Esophagus squamous epithelium (tissue), 5 donors: ENCODE results near the gene PDRG1. TPM values are rescaled to one million over a fixed set of nuclear protein-coding genes. Genes with fewer than 3 reads are reported as not detected.

Experiments used
- DNase-seq: peaks from one replicate; lab custom pipeline; 2025; lab: John Stamatoyannopoulos, UW
- H3K27ac ChIP-seq, 4 donors: fragments of 200-600 bp; sonication (generic); one replicate each; pipeline ENCODE4 v1.5.1; 2016 to 2019; ENCODE audit warnings: mild to moderate bottlenecking in 1 of 4
- H3K27me3 ChIP-seq, 4 donors: fragments of 200-600 bp; sonication (generic); 1 replicate in 3 of 4; 2 replicates in 1 of 4; pipeline versions ENCODE4 v1.5.1 to v1.6.0; 2017 to 2021; ENCODE audit warnings: antibody characterized with exemption in 1 of 4
- H3K36me3 ChIP-seq, 3 donors: fragments of 200-600 bp; sonication (generic); one replicate each; pipeline ENCODE4 v1.5.1; 2016 to 2019
- H3K4me1 ChIP-seq, 3 donors: fragments of 200-600 bp; sonication (generic); one replicate each; pipeline ENCODE4 v1.5.1; 2017 to 2019
- H3K4me3 ChIP-seq, 4 donors: fragments of 200-600 bp; sonication (generic); 1 replicate in 3 of 4; 2 replicates in 1 of 4; pipeline ENCODE4 v1.5.1; 2016 to 2019; ENCODE audit warnings: mild to moderate bottlenecking in 2 of 4, moderate library complexity in 1 of 4
- H3K9me3 ChIP-seq, 3 donors: fragments of 200-600 bp; sonication (generic); one replicate each; pipeline ENCODE4 v1.5.1; 2016 to 2019
- POLR2A ChIP-seq, 4 donors: fragments of 450-650 bp; IDR thresholded peaks; one replicate each; pipeline ENCODE4 v1.6.1; 2017; ENCODE audit warnings: antibody characterized with exemption in 4 of 4, mild to moderate bottlenecking in 4 of 4, moderate library complexity in 3 of 4
- WGBS, 2 donors: methylation state at CpG; one replicate each; pipeline ENCODE4 v1.1.5; 2018; 5-methylcytosine and 5-hydroxymethylcytosine counted together
- intact Hi-C: fragments of 100-400 bp; cut with DNase I; formaldehyde crosslinking; loops from one replicate; pipeline ENCODE4 v1.15.0; 2022
- total RNA-seq, 4 donors: library from RNA; depleted of rRNA; stranded (reverse); fragments of >200 nt; gene quantifications; one replicate each; pipeline ENCODE4 v1.1.0, GENCODE V29; 2016
- TF ChIP-seq, protein P1 (sequence below), 6 experiments: fragments of 450-650 bp in 4 of 6; fragments of 200-600 bp in 2 of 6; sonication (generic) in 2 of 6; IDR thresholded peaks; one replicate each; pipeline ENCODE4 v1.5.1; 2016 to 2019; ENCODE audit warnings: antibody characterized with exemption in 6 of 6, mild to moderate bottlenecking in 4 of 6, moderate library complexity in 4 of 6
- donor health status: DM: yes; HTN: yes; CAD: no.

Gene PDRG1
- total RNA-seq, 4 donors from 2014 or later = 6.6 to 14.8 (median 11.1) TPM

DNA sequence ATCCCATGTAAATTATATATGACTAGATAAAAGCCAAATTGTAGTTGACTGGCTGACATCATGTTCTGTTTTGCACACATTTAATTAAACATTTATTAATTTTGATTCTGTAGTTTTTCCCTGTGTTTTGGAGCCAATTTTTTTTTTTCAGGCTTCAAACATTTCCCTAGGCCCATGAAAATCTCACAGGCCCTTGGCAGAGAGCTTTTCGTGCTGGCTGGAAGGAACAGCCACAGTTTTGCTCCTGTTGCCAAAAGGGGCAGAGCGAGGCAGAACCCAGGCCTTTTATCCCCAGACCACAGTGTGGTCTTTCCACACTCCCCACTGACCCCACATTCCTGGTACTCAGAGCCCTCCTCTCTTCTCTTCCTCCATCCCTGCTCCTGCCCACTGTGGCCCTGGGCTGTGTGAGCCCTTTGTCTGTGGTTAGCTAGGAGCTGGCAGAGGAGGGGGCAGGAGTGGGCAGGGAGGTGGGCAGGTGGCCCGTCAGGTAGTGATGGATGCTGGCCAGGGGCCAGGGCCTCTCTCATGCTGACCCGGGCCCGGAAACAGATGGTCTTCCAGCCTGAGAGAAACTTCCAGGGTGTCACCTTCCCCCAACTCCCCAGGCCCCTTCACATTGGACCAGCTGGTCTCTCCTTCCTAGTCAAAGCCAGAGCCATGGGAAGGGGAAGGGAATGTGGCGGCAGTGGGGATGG is 38.9 kb upstream of the PDRG1 start:
- intact Hi-C loops = no loop called here
- Histone ChIP-seq H3K4me3 (no peak overlapping the region), H3K9me3 (no peaks in the 10 kb centered on the region), H3K36me3 (no peaks in the 10 kb centered on the region), H3K27ac (no peak overlapping the region), H3K27me3 (peaks cover 0 to 30% (median 0%) of the 10 kb centered on the region in 4 donors), H3K4me1 (peaks cover 0 to 7% (median 0%) of the 10 kb centered on the region in 3 donors)
- 37 to 39% methylated on average over 4 to 6 of the region's 6 CpGs for WGBS, 2 donors
- DNase-seq = no peak
- TF ChIP-seq, protein P1, sequence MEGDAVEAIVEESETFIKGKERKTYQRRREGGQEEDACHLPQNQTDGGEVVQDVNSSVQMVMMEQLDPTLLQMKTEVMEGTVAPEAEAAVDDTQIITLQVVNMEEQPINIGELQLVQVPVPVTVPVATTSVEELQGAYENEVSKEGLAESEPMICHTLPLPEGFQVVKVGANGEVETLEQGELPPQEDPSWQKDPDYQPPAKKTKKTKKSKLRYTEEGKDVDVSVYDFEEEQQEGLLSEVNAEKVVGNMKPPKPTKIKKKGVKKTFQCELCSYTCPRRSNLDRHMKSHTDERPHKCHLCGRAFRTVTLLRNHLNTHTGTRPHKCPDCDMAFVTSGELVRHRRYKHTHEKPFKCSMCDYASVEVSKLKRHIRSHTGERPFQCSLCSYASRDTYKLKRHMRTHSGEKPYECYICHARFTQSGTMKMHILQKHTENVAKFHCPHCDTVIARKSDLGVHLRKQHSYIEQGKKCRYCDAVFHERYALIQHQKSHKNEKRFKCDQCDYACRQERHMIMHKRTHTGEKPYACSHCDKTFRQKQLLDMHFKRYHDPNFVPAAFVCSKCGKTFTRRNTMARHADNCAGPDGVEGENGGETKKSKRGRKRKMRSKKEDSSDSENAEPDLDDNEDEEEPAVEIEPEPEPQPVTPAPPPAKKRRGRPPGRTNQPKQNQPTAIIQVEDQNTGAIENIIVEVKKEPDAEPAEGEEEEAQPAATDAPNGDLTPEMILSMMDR (IDR thresholded peaks at IDR 0.05) = no peak
- TF ChIP-seq POLR2A (IDR thresholded peaks at IDR 0.05) = no peak

DNA sequence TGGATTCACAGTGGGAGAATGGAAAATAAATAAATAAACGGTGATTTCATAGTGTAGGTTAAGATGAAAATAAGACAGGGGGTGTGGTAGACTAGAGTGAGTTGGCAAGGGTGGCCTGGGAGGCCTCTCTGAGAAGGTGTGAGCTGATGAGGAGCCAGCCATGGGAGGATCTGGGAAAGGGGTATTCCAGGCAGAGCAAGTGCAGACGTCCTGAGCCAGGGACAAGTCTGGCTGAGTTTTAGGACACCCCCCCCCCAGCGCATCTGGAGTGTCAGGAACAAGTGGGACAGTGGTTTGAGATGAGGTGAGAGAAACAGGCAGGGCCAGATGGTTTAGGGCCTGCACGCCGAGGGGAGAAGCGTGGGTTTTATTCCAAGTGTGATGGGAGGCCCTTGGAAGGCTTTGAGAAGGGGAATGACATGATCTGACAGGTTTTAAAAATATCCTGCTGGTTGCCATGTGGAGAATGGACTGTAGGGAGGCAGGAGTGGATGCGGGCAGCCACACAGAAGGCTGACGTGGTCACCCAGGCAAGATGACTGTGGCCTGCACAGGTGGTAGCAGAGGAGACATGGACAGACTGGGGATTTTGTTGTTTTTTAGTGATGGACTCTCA is 37.3 kb upstream of the PDRG1 start:
- Histone ChIP-seq H3K9me3 (no peaks in the 10 kb centered on the region), H3K27ac (no peak overlapping the region), H3K4me3 (no peak overlapping the region), H3K36me3 (no peaks in the 10 kb centered on the region), H3K4me1 (no peaks in the 10 kb centered on the region), H3K27me3 (peaks cover 0 to 16% (median 0%) of the 10 kb centered on the region in 4 donors)
- 64 to 71% methylated on average over 8 of the region's 8 CpGs for WGBS, 2 donors
- DNase-seq = no peak
- TF ChIP-seq, protein P1 (IDR thresholded peaks at IDR 0.05) = no peak
- no peak for TF ChIP-seq POLR2A (IDR thresholded peaks at IDR 0.05)
- intact Hi-C loops = no loop called here

DNA sequence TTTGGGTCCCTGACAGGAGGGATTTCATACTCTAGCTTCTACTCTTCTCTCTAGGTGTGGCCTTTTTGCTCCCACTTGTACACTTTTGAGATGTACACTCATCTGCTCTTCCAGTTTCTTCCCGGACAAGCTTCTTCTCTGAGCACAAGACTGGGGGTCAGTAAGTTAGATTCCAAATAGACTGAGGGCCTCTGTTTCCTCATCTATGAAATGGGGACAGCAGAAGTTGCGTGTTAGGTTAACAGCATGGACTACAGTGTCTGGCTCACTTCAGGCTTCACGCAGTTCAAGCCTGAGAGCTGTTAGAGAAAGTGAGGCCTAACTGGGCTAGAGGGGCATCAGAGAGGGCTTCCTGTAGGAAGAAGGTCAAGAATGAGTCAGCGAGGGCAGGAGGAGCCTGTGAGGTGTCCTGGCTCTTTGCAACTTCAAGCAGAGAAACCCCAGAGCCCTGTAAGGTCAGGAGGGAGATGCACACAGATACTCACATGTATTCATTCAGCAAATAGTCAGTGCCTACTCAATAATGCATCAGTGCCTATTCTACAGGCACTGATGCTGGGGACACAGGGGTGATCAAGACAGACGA is 36.7 kb upstream of the PDRG1 start:
- intact Hi-C loops = no loop called here
- WGBS, 2 donors = 70 to 77% methylated on average over 2 to 4 of the region's 5 CpGs
- TF ChIP-seq, protein P1 (IDR thresholded peaks at IDR 0.05) = no peak
- no peak for TF ChIP-seq POLR2A (IDR thresholded peaks at IDR 0.05)
- Histone ChIP-seq H3K27ac (no peak overlapping the region), H3K4me1 (no peaks in the 10 kb centered on the region), H3K9me3 (no peaks in the 10 kb centered on the region), H3K4me3 (no peak overlapping the region), H3K36me3 (no peaks in the 10 kb centered on the region), H3K27me3 (peaks cover 0 to 10% (median 0%) of the 10 kb centered on the region in 4 donors)
- no peak for DNase-seq

DNA sequence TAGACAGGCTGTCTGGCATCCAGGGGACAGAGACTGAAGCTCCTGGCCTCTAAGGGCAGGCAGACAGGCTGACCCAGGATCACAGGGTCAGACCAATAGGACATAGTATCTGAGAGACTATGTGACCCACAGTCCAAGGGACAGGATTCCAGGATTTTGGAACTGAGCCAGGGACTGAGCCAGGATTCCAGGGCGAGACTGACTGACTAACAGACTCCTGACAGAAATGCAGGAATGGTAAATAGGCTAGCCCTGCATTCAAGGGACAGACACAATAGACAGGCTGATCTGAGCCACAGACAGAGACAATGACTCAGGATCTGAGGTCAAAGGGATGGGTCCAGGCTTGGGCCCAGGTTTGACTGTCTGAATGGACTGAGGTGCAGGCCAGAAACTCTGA is 35.9 kb upstream of the PDRG1 start:
- DNase-seq = no peak
- 38 to 50% methylated on average over 1 of the region's 1 CpG for WGBS, 2 donors
- Histone ChIP-seq H3K9me3 (no peaks in the 10 kb centered on the region), H3K4me3 (no peak overlapping the region), H3K27ac (no peak overlapping the region), H3K4me1 (no peaks in the 10 kb centered on the region), H3K36me3 (no peaks in the 10 kb centered on the region), H3K27me3 (peaks cover 0 to 2% (median 0%) of the 10 kb centered on the region in 4 donors)
- intact Hi-C loops = no loop called here
- TF ChIP-seq, protein P1 (IDR thresholded peaks at IDR 0.05) = no peak
- TF ChIP-seq POLR2A (IDR thresholded peaks at IDR 0.05) = no peak

DNA sequence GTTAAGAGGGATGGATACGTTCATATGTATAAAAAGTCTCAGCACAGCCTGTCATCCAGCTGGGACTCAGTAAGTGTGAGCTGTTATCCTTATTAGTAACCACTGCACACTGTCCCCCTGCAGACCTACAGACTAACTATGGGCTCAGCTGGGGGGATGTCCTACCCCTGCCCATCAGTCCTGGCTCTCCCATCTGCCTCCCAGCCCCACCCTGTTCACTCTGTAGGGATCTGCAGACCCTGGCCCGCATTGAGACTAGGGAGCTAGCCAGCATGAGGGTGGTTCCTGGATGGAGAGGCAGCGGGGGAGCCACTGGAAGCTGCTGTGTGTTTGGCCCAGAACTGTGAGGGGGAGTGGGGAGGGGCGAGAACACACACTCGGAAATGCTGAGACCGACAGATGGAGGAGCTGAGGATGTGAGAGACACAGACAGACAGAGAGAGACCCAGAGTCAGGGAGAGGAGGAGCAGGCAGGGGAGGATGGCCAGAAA is 33.2 kb upstream of the PDRG1 start:
- Histone ChIP-seq H3K27ac (no peak overlapping the region), H3K4me1 (no peaks in the 10 kb centered on the region), H3K27me3 (peaks cover 0 to 16% (median 0%) of the 10 kb centered on the region in 4 donors), H3K9me3 (no peaks in the 10 kb centered on the region), H3K36me3 (no peaks in the 10 kb centered on the region), H3K4me3 (no peak overlapping the region)
- 40 to 48% methylated on average over 5 of the region's 6 CpGs for WGBS, 2 donors
- intact Hi-C loops = no loop called here
- DNase-seq = no peak
- TF ChIP-seq, protein P1 (IDR thresholded peaks at IDR 0.05) = no peak
- TF ChIP-seq POLR2A (IDR thresholded peaks at IDR 0.05) = no peak
